Trophoblast cell (in vitro differentiated cells and primary cell): ENCODE measurements around the gene DDX4.

Experiments
- DNase-seq, 2 donors: peaks; one replicate each; pipeline ENCODE4 v3.0.0-alpha.2; 2016
- H2AFZ ChIP-seq: 2 replicates; pipeline ENCODE4 v1.6.1; 2013; ENCODE audit warnings: low read length, moderate library complexity, mild to moderate bottlenecking; ENCODE audit not compliant: insufficient read depth, poor library complexity
- H2AK5ac ChIP-seq: 2 replicates; pipeline ENCODE4 v1.6.1; 2013; ENCODE audit warnings: mild to moderate bottlenecking, low read length
- H2BK120ac ChIP-seq: 2 replicates; pipeline ENCODE4 v1.6.1; 2013; ENCODE audit warnings: low read length, mild to moderate bottlenecking, moderate library complexity; ENCODE audit not compliant: insufficient read depth, poor library complexity
- H2BK12ac ChIP-seq: 2 replicates; pipeline ENCODE4 v1.6.1; 2013; ENCODE audit warnings: mild to moderate bottlenecking, low read length, moderate library complexity
- H2BK5ac ChIP-seq: 2 replicates; pipeline ENCODE4 v1.6.1; 2013; ENCODE audit warnings: low read length, low read depth, moderate library complexity, mild to moderate bottlenecking; ENCODE audit not compliant: poor library complexity
- H3K14ac ChIP-seq: 2 replicates; pipeline ENCODE4 v1.6.1; 2013; ENCODE audit warnings: mild to moderate bottlenecking, low read length
- H3K18ac ChIP-seq: 2 replicates; pipeline ENCODE4 v1.6.1; 2013; ENCODE audit warnings: mild to moderate bottlenecking, low read length
- H3K23ac ChIP-seq: 2 replicates; pipeline ENCODE4 v1.6.1; 2013; ENCODE audit warnings: low read length
- H3K27ac ChIP-seq: 2 replicates; pipeline ENCODE4 v1.5.1; 2013; ENCODE audit warnings: low read depth, mild to moderate bottlenecking, inconsistent platforms, low read length, moderate library complexity
- H3K27me3 ChIP-seq: 2 replicates; pipeline ENCODE4 v1.6.1; 2013; ENCODE audit warnings: inconsistent platforms, mild to moderate bottlenecking, low read length, moderate library complexity; ENCODE audit not compliant: insufficient read depth
- H3K36me3 ChIP-seq, 2 experiments: 1 replicate in 1 of 2; 2 replicates in 1 of 2; pipeline ENCODE4 v1.6.1; 2013; ENCODE audit warnings: low read length in 2 of 2, mild to moderate bottlenecking in 2 of 2, moderate library complexity in 1 of 2; ENCODE audit not compliant: insufficient read depth in 2 of 2, control insufficient read depth in 1 of 2
- H3K4ac ChIP-seq: 2 replicates; pipeline ENCODE4 v1.6.1; 2013; ENCODE audit warnings: low read depth, mild to moderate bottlenecking, low read length, moderate library complexity
- H3K4me1 ChIP-seq, 2 experiments: 1 replicate in 1 of 2; 2 replicates in 1 of 2; pipeline ENCODE4 v1.6.1; 2013; ENCODE audit warnings: low read length in 2 of 2, mild to moderate bottlenecking in 2 of 2, moderate library complexity in 1 of 2; ENCODE audit not compliant: insufficient read depth in 2 of 2, control insufficient read depth in 1 of 2
- H3K4me2 ChIP-seq: 2 replicates; pipeline ENCODE4 v1.6.1; 2013; ENCODE audit warnings: inconsistent platforms, mild to moderate bottlenecking, low read length, moderate library complexity
- H3K4me3 ChIP-seq: 2 replicates; pipeline ENCODE4 v1.5.1; 2013; ENCODE audit warnings: mild to moderate bottlenecking, low read depth, low read length, inconsistent platforms
- H3K79me1 ChIP-seq: one replicate; pipeline ENCODE4 v1.6.1; 2013; ENCODE audit warnings: low read length
- H3K79me2 ChIP-seq: 2 replicates; pipeline ENCODE4 v1.6.1; 2013; ENCODE audit warnings: low read length, mild to moderate bottlenecking; ENCODE audit not compliant: control insufficient read depth, insufficient read depth, poor library complexity
- H3K9ac ChIP-seq: 2 replicates; pipeline ENCODE4 v1.6.1; 2013; ENCODE audit warnings: mild to moderate bottlenecking, low read length
- H3K9me3 ChIP-seq: 2 replicates; pipeline ENCODE4 v1.6.1; 2013; ENCODE audit warnings: low read depth, mild to moderate bottlenecking, control low read depth, inconsistent platforms, low read length; ENCODE audit not compliant: insufficient read depth
- H4K12ac ChIP-seq: 2 replicates; pipeline ENCODE4 v1.6.1; 2013; ENCODE audit warnings: low read depth, mild to moderate bottlenecking, low read length, moderate library complexity
- H4K8ac ChIP-seq: 2 replicates; pipeline ENCODE4 v1.6.1; 2013; ENCODE audit warnings: low read depth, mild to moderate bottlenecking, low read length, moderate library complexity
- H4K91ac ChIP-seq: one replicate; pipeline ENCODE4 v1.6.1; 2013; ENCODE audit warnings: low read depth, mild to moderate bottlenecking, low read length, moderate library complexity
- WGBS: extraction: QIAGEN DNeasy Blood & Tissue Kit; methylation state at CpG from one replicate; pipeline ENCODE4 v1.1.7; 2013; ENCODE audit warnings: missing lambda C conversion rate; ENCODE audit not compliant: insufficient read length, insufficient coverage; ENCODE audit errors: extremely low coverage; 5-methylcytosine and 5-hydroxymethylcytosine counted together

Gene DDX4

GRCh38 chr5:55817030-55817429, 79.2 kb downstream of the DDX4 start:
- Histone ChIP-seq H3K4me2 (no peak overlapping the region), H3K4ac (no peak overlapping the region), H2BK12ac (no peak overlapping the region), H3K36me3 (no peaks in the 10 kb centered on the region), H3K79me1 (no peaks in the 10 kb centered on the region), H3K9ac (no peak overlapping the region), H3K79me2 (no peaks in the 10 kb centered on the region), H3K18ac (no peak overlapping the region), H4K8ac (no peak overlapping the region), H3K14ac (no peak overlapping the region), H2AK5ac (no peak overlapping the region), H3K9me3 (no peaks in the 10 kb centered on the region), H3K4me3 (no peak overlapping the region), H4K91ac (no peak overlapping the region), H2BK120ac (no peak overlapping the region), H3K27ac (no peak overlapping the region), H3K4me1 (peaks cover 0 to 2% of the 10 kb centered on the region in 2 experiments), H3K23ac (no peak overlapping the region), H3K27me3 (no peaks in the 10 kb centered on the region), H4K12ac (no peak overlapping the region), H2AFZ (no peak overlapping the region), H2BK5ac (no peak overlapping the region)
- DNase-seq: no peak
- no CpG with 5 or more reads among the region's 2 CpGs for WGBS

- no peak overlapping the region for H2BK120ac ChIP-seq
- H2AK5ac ChIP-seq: no peak overlapping the region
- no peak overlapping the region for H3K27ac ChIP-seq
- H3K79me1 ChIP-seq: no peaks in the 10 kb centered on the region
- H4K12ac ChIP-seq: no peak overlapping the region
- no peaks in the 10 kb centered on the region for H3K9me3 ChIP-seq
- no peaks in the 10 kb centered on the region for H3K27me3 ChIP-seq
- no peak overlapping the region for H3K4me2 ChIP-seq
- no peak overlapping the region for H3K14ac ChIP-seq
- H2AFZ ChIP-seq: no peak overlapping the region
- no peak overlapping the region for H4K8ac ChIP-seq
- H3K79me2 ChIP-seq: no peaks in the 10 kb centered on the region
- no peak overlapping the region for H3K4ac ChIP-seq
- peaks cover 0 to 2% of the 10 kb centered on the region in 2 experiments for H3K4me1 ChIP-seq
- H3K4me3 ChIP-seq: no peak overlapping the region
- H3K18ac ChIP-seq: no peak overlapping the region
- no peak overlapping the region for H2BK12ac ChIP-seq
- no peak overlapping the region for H3K9ac ChIP-seq
- H2BK5ac ChIP-seq: no peak overlapping the region
- no peak overlapping the region for H4K91ac ChIP-seq
- H3K36me3 ChIP-seq: no peaks in the 10 kb centered on the region
- no peak overlapping the region for H3K23ac ChIP-seq
- WGBS: no CpG with 5 or more reads among the region's 6 CpGs
- peak in 1 of 2 donors; percentile 43 for DNase-seq
These were observed 82.6 kb downstream of the DDX4 start for GRCh38 chr5:55820488-55820887.

DNA sequence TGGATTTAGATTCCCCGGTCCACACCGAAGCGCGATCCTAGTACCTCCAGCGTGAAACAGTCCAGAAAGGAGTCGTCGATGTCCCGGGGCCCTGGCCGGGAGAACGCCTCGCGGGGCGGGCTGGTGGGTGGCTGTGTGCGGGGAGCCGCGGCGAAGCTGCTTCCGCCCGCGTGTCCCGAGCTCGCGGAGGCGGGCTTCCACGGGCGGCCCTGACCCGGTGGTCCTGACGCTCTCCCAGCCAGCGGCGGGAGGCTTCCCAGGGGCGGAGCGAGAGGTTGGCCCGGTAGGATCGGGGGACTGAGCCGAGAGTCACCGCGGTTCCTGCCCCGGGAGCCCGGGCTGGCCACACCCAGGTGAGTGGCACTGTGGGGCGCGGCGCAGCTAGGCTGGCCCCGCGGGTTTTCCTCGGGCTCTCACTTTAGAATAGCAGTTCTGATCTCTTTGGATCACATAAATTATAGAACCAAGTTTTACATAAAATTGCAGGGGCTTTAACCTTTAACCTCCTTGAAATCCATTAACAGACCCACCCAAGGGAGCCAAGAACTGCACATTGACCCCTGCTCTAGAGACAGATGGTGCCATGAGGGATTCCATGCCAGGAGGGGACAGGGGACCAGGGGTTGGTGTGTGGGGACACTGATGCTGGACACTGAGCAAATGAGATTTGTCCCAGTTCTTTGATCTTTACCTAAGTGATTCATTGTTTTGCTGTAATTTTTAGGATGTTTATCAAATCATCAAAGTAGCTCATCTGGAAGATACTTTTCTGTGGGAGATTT, 84.1 kb downstream of the DDX4 start:
- Histone ChIP-seq H3K18ac (no peak overlapping the region), H4K12ac (no peak overlapping the region), H2AFZ (no peak overlapping the region), H3K9ac (no peak overlapping the region), H3K4ac (no peak overlapping the region), H3K9me3 (no peaks in the 10 kb centered on the region), H3K4me3 (no peak overlapping the region), H3K23ac (no peak overlapping the region), H3K79me1 (no peaks in the 10 kb centered on the region), H2BK12ac (no peak overlapping the region), H3K36me3 (no peaks in the 10 kb centered on the region), H3K4me2 (no peak overlapping the region), H3K14ac (no peak overlapping the region), H3K27me3 (no peaks in the 10 kb centered on the region), H2BK5ac (no peak overlapping the region), H3K79me2 (no peaks in the 10 kb centered on the region), H2BK120ac (peak overlapping the region; percentile 13), H4K8ac (no peak overlapping the region), H3K27ac (no peak overlapping the region), H2AK5ac (no peak overlapping the region), H4K91ac (no peak overlapping the region), H3K4me1 (peaks cover 0 to 2% of the 10 kb centered on the region in 2 experiments)
- WGBS: no CpG with 5 or more reads among the region's 45 CpGs
- peak in 1 of 2 donors; percentile 30 for DNase-seq

DNA sequence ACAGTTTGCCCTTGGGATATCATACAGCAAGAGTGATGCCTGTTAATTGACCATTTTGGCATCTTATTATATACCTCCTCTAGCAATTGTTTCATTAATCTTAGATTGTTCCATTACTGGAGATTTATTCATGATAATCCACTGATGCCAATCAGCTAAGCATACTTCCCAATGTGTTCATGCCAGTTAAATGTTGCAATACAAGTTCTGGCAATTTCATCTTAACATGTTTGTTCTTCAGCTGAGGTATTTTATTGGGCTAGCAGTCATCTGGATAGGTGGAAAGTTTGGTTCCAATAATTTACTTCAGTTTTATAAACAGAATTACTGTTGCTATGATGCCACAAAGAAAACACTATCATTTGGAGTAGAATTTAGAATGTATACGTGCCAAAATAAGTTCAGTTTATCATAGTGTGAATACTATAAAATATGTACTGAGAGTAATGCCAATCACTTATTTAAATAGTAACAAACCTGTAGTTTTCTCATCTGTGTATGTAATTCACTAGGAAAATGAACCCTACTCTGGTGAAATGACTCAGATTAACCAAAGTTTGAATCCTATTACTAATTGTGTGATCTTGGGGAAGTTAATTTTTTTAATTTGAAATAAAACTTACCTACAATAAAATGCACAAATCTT, 85.4 kb downstream of the DDX4 start:
- no peak overlapping the region for H3K4me3 ChIP-seq
- H2AFZ ChIP-seq: no peak overlapping the region
- no peak overlapping the region for H3K23ac ChIP-seq
- no peak overlapping the region for H4K12ac ChIP-seq
- DNase-seq: no peak
- H3K79me1 ChIP-seq: no peaks in the 10 kb centered on the region
- no peak overlapping the region for H2BK12ac ChIP-seq
- no peak overlapping the region for H3K4ac ChIP-seq
- H2BK5ac ChIP-seq: no peak overlapping the region
- no peak overlapping the region for H3K4me2 ChIP-seq
- no peak overlapping the region for H3K27ac ChIP-seq
- H3K4me1 ChIP-seq: peaks cover 0 to 2% of the 10 kb centered on the region in 2 experiments
- no peak overlapping the region for H3K18ac ChIP-seq
- H4K8ac ChIP-seq: no peak overlapping the region
- WGBS: no CpG with 5 or more reads among the region's 1 CpG
- no peaks in the 10 kb centered on the region for H3K79me2 ChIP-seq
- no peaks in the 10 kb centered on the region for H3K27me3 ChIP-seq
- no peak overlapping the region for H3K14ac ChIP-seq
- no peak overlapping the region for H3K9ac ChIP-seq
- no peak overlapping the region for H2AK5ac ChIP-seq
- H2BK120ac ChIP-seq: no peak overlapping the region
- no peaks in the 10 kb centered on the region for H3K9me3 ChIP-seq
- no peak overlapping the region for H4K91ac ChIP-seq
- no peaks in the 10 kb centered on the region for H3K36me3 ChIP-seq
